HG03575 (cell line): ENCODE results near the gene LEP.
"Not testable (repeated sequence)": the region's sequence is repeated elsewhere in the genome, so short reads cannot be mapped to it uniquely, and the experiment has no call there.

Experiments
- ATAC-seq: cut with Tn5 transposase; IDR thresholded peaks from one replicate; pipeline ENCODE4 v1.9.1; 2021; ENCODE audit not compliant: unreplicated experiment, insufficient number of reproducible peaks, low FRiP score; ENCODE audit errors: extremely low read depth

The LEP gene

GRCh38 chr7:128265906-128266300, 24.8 kb downstream of the LEP start:
- ATAC-seq: no peak

DNA sequence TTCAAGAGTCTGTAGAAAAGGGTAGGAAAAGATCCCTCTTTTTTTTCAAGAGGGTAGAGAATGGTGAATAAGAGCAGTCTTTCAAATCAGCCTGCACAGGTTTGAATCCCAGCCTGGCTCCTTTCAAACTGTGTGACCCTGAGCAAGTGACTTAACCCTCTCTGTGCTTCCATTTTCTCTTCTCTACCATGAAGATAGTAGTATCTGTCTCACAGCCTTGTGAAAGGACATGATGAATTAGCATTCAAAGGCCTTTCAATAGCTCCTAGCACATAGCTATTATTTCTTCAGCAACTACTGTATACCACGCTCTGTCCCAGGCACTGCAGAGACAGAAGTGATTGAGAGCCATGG, 25.4 kb downstream of the LEP start:
- ATAC-seq: no peak

GRCh38 chr7:128266883-128267594, 26.0 kb downstream of the LEP start:
- ATAC-seq: no peak

GRCh38 chr7:128267595-128267924, 26.5 kb downstream of the LEP start:
- ATAC-seq: no peak

- no peak for ATAC-seq
Observed at GRCh38 chr7:128268233-128268632, 27.2 kb downstream of the LEP start.

- no peak for ATAC-seq
Observed at GRCh38 chr7:128270826-128271272, 29.8 kb downstream of the LEP start.

- ATAC-seq: no peak
Observed at GRCh38 chr7:128271471-128271941, 30.4 kb downstream of the LEP start.

DNA sequence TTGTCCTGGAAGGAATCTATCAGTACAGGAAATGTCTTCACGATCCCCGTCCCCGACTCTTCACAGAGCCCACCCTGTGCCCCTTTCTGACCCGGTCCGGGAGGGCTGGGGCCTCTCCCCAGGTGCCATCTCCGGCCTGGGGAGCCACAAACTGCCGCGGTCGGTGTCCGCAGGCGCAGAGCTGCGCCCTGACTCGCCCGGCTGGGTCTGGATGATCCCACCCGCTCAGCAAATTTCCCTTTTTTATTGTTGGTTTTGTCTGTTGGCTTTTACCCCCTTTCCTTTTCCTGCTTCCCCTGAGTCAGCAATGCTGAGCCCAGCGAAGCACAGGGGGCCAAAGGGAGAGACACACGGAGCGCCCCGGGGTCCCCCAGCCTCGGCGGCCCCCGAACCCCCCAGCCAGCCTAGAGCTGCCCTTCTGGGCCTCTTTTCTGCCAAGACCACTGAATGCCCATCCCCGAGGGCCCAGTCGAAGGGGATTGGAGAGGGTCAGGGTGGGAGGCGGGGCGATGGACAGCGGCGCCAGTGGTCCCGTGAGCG, 30.9 kb downstream of the LEP start:
- ATAC-seq: no peak

GRCh38 chr7:128274246-128274883, 33.3 kb downstream of the LEP start:
- ATAC-seq: no peak

DNA sequence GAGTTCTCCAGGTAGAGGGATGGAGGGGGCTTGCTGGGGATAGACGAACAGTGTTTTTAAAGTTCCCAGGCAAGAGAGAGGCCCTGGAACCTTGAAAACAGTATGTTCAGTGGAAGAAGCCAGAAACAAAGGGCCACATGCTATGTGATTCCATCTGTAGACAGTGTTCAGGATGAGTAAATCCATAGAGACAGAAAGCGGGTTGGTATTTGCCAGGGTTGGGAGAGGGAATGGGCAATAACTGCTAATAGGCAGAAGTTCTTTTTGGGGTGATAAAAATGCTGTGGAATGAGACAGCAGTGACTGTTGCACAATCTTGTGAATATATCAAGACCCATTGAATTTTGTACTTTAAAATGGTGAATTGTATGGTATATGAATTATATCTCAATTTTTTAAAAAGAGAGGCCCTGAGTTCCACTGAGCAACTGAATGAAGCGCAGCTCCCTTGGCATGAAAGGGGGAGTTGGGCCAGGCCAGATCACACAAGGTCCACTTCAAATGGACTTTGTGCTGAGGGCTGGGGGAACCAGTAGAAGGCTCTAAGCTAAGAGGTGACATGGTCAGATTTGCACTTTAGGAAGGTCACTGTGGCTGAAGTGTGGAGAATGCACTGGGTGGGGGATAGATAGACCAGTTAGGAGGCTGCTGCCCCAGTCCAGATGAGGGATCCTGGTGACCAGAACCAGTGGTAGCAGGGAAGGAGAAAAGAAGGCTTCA, 34.0 kb downstream of the LEP start:
- ATAC-seq: no peak

DNA sequence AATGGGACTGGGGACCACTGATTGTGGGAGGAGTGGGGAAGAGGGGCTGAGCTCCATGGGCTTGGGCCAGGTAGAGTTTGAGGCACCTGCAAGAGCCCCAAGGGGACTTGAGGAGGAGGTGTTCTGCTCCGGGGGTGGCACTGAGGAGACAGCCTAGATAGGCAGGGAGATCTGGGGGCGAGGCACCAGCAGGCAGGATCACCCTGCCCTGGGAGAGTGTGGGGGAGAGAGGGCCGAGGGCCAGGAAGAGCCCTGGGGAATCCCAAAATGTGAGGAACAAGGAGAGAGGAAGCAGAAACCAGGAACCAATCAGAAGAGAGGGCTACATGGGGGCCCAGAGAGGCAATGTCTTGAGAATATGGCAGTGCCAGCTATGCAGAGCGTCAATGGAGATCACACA, 34.6 kb downstream of the LEP start:
- no peak for ATAC-seq

DNA sequence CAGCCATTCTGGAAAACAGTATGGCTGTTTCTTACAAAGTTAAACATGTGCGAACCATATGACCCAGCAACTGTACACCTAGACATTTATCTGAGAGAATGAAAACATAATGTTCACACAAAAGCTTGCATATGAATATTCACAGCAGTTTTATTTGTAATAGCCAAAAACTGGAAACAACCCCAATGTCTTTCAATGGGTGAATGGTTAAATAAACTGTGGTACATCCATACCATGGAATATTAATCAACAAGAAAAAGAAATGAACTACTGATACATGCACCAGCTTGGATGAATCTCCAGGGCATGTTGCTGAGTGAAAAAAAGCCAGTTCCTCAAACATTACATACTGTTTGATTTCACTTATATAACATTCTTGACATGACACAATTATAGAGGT, 37.3 kb downstream of the LEP start:
- no peak for ATAC-seq

DNA sequence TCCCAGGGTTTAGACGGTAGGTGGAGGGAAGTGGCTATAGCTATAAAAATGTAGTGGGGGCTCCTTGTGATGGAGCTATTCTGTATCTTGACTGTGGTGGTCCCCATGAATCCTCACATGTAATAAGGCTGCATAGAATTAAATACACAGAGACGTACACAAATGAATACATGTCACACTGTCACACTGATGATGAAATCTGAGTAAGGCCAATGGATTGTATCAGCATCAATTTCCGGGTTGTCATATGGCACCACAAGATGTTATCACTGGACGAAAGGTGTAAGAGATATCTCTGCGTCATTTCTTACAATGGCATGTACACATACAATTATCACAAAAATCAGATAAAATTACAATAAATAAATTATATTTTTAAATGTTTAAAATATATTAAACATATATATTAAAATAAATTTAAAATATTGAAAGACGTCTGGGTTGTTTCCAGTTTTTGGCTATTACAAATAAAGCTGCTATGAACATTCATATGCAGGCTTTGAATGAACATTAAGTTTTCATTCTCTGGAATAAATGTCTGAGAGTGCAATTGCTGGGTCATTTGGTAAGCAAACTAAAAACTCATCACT, 38.1 kb downstream of the LEP start:
- no peak for ATAC-seq

DNA sequence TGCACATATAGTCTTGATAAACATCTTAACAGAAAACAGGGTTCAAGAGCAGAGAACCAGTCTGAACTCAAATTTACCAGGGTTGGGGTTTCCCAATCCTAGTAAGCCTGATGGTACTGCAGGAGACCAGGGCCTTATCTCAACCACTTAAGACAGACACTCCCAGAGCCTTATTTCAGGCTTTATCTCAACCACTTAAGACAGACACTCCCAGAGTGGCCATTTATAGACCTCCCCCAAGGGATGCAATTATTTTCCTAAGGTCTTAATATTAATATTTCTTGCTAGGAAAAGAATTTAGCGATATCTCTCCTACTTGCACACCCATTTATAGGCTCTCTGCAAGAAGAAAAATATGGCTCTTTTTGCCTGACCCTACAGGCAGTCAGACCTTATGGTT, 39.4 kb downstream of the LEP start:
- not testable (repeated sequence) for ATAC-seq

DNA sequence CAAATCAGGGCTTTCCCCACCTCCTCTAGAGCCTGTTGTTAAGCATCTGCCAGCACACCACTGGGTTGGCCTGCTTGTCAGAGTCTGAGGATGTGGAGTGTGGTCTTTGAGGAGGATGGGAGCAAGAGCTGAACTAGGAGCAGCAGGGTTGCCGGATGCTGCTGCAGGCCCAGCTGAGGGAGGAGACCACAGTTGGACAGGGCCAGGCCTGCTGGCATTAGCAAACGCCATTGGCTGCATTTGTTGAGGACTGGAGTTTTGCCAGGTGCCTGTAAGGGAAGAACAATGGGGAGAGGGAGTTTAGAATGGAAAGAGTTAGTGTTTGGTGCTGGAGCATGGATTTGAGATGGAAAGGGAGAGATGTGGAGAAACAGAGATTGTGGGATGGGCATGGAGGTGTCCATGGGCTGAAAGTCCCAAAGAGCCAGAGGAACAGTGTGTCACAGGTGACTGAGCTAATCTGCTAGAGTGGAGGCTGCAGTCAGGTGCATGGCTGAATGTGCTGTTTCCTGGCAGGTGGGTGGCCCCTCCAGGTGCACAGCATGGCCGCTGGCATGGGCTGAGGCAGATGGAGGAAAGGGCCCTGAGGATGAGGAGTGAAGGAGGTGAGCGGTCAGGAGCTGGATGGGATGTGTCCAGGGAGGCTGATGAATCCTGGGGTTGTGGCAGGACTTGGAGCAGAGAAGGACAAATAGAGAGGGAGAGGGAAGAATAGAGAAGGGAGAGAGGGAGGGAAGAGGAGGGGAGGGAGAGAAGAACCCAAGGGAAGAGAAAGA, 40.7 kb downstream of the LEP start:
- ATAC-seq: no peak

DNA sequence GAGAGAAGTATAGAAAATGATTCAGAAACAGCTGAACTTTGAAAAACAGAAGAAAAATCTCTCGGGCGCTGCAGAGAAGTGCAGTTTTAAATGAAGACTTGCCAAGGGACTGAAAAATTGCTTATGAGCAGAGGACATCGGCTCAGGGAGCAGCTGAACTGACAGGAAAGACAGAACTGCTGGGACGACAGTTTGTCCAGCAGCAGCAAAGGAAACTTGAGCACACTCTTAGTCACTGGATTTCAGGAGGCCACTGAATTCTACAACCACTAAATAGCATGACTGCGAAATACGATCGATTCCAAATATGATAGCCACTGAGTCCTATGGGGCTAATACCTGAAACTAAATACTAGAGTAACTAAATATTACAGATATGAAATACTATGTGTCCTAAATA, 43.0 kb downstream of the LEP start:
- no peak for ATAC-seq

DNA sequence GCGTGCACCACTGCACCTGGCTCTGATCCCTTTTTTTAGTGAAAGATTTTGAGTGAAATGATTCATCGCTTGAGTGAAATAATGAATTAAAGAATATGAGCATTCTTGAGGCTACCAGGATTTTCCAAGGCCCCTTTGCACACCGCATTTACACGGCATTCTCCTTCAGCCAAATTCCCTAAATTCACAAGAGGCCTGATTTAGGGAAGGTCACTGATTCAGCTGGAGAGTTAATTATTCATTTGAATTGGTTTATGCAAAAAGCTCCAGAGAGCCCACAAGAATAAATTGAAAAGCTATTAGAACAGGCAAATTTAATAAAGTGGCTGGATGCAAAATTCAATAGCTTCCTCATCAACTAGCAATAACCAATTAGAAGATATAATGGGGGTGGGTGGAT, 46.5 kb downstream of the LEP start:
- no peak for ATAC-seq

DNA sequence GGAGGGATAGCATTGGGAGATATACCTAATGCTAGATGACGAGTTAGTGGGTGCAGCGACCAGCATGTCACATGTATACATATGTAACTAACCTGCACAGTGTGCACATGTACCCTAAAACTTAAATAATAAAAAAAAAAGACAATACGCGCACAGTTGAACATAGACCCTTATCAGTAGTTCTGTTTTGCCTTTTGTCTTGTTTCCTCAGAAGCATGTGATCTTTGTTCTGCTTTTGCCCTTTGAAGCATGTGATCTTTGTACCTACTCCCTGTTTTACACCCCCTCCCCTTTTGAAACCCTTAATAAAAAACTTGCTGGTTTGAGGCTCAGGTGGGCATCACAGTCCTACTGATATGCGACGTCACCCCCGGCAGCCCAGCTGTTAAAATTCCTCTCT, 56.9 kb downstream of the LEP start:
- ATAC-seq: not testable (repeated sequence)

DNA sequence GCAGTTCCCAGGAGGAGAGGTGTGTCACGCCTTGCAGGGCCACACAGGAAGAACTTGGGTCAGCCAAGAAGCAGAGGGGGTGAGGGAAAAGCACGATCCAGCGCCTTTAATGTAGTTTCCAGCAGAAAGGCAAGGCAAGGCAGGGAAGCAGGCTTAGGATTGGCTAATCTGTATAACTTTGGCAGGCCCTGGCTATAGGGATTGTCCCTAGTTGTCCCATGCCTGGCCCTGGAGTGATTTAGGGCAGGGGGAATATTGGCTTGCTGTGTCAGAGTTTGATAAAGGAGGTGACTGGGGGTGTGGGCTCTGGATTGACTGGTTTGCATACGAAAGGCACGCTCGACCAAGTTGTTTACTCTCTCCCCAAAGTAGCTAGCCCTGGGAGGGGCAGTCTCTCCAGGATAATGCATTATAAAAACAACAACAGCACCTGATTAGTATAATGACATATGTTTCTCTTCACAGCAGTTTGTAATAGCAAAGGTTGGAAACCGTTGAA, 58.1 kb downstream of the LEP start:
- no peak for ATAC-seq
